ENCODE data around the gene APOBEC3B. TPM values are rescaled to one million over a fixed set of nuclear protein-coding genes. Genes with fewer than 3 reads are reported as not detected.

APOBEC3B gene
- total and polyA plus RNA-seq, 8 donors, result 1.1 to 8.7 (median 3.8) TPM; not detected in 3

GRCh38 chr22:38937036-38937435, 45.1 kb upstream of the APOBEC3B start:
- intact Hi-C loops (cut with DNase I; ENCODE audit: low total_unique reads), result no loop called here
- H3K9me3 ChIP-seq, result no peaks in the 10 kb centered on the region

GRCh38 chr22:38937541-38937940, 44.6 kb upstream of the APOBEC3B start:
- Histone ChIP-seq H3K9me3 (no peaks in the 10 kb centered on the region), H3K27me3 (no peaks in the 10 kb centered on the region), H3K4me3 (no peak overlapping the region), H3K36me3 (no peaks in the 10 kb centered on the region), H3K4me1 (peaks cover 0 to 26% (median 13%) of the 10 kb centered on the region in 4 donors), H3K27ac (no peak overlapping the region)
- 85 to 89% (median 88%) methylated on average over 12 of the region's 12 CpGs for WGBS, 5 donors
- intact Hi-C loops (cut with DNase I; ENCODE audit: low total_unique reads), result no loop called here
- DNase-seq, result peak in 1 of 2 donors; percentile 15
- TF ChIP-seq EP300 (IDR thresholded peaks at IDR 0.05) (no peak), CTCF (IDR thresholded peaks at IDR 0.05) (no peak), POLR2A (IDR thresholded peaks at IDR 0.05) (no peak)

More at GRCh38 chr22:38937036-38937435, 45.1 kb upstream of the APOBEC3B start:
- Histone ChIP-seq H3K27me3 (no peaks in the 10 kb centered on the region), H3K4me1 (peaks cover 0 to 26% (median 12%) of the 10 kb centered on the region in 4 donors), H3K36me3 (no peaks in the 10 kb centered on the region), H3K4me3 (no peak overlapping the region), H3K27ac (no peak overlapping the region)
- WGBS, 5 donors, result 84 to 94% (median 93%) methylated on average over 3 to 4 of the region's 4 CpGs
- TF ChIP-seq CTCF (IDR thresholded peaks at IDR 0.05), result no peak
- DNase-seq, result peak in 1 of 2 donors; percentile 18

GRCh38 chr22:38938221-38938620, 43.9 kb upstream of the APOBEC3B start:
- Histone ChIP-seq H3K27ac (no peak overlapping the region), H3K9me3 (no peaks in the 10 kb centered on the region), H3K36me3 (no peaks in the 10 kb centered on the region), H3K27me3 (peaks cover 0 to 4% (median 0%) of the 10 kb centered on the region in 3 donors), H3K4me1 (peaks cover 0 to 20% (median 13%) of the 10 kb centered on the region in 4 donors), H3K4me3 (no peak overlapping the region)
- intact Hi-C loops (cut with DNase I; ENCODE audit: low total_unique reads), result no loop called here
- TF ChIP-seq CTCF (IDR thresholded peaks at IDR 0.05), result no peak
- WGBS, 5 donors, result 81 to 90% (median 86%) methylated on average over 11 of the region's 11 CpGs
- DNase-seq, result no peak

GRCh38 chr22:38938925-38939324, 43.2 kb upstream of the APOBEC3B start:
- H3K9me3 ChIP-seq, result no peaks in the 10 kb centered on the region
- no peak overlapping the region for H3K4me3 ChIP-seq
- H3K27ac ChIP-seq, result no peak overlapping the region
- 79 to 92% (median 90%) methylated on average over 7 of the region's 7 CpGs for WGBS, 5 donors
- no peak for TF ChIP-seq EP300 (IDR thresholded peaks at IDR 0.05)
- peaks cover 0 to 17% (median 10%) of the 10 kb centered on the region in 4 donors for H3K4me1 ChIP-seq
- H3K36me3 ChIP-seq, result no peaks in the 10 kb centered on the region
- H3K27me3 ChIP-seq, result peaks cover 0 to 10% (median 0%) of the 10 kb centered on the region in 3 donors
- intact Hi-C loops (cut with DNase I; ENCODE audit: low total_unique reads), result no loop called here
- peak in 1 of 2 donors; percentile 13 for DNase-seq

- 82 to 91% (median 88%) methylated on average over 6 of the region's 6 CpGs for WGBS, 5 donors
- peaks cover 0 to 10% (median 0%) of the 10 kb centered on the region in 4 donors for H3K4me1 ChIP-seq
- intact Hi-C loops (cut with DNase I; ENCODE audit: low total_unique reads), result no loop called here
- no peaks in the 10 kb centered on the region for H3K9me3 ChIP-seq
- H3K36me3 ChIP-seq, result no peaks in the 10 kb centered on the region
- no peak for TF ChIP-seq POLR2A (IDR thresholded peaks at IDR 0.05)
- no peak for TF ChIP-seq POLR2AphosphoS5 (IDR thresholded peaks at IDR 0.05)
- TF ChIP-seq EP300 (IDR thresholded peaks at IDR 0.05), result no peak
- no peak for TF ChIP-seq CTCF (IDR thresholded peaks at IDR 0.05)
- H3K4me3 ChIP-seq, result no peak overlapping the region
- peak overlapping the region in 2 of 5 donors; percentile 28 to 34 for H3K27ac ChIP-seq
- DNase-seq, result peak; percentile 0 to 11
- H3K27me3 ChIP-seq, result peaks cover 0 to 23% (median 0%) of the 10 kb centered on the region in 3 donors
Observed at GRCh38 chr22:38940811-38941384, 41.2 kb upstream of the APOBEC3B start.

Measured in stomach (tissue), 9 donors.